K562 (cell line): Measurements from ENCODE around the gene DCTN2. TPM values are rescaled to one million over a fixed set of nuclear protein-coding genes. Genes with fewer than 3 reads are reported as not detected.

Source experiments
- EP400 ChIP-seq: fragments of 450-650 bp; IDR thresholded peaks from 2 replicates; pipeline ENCODE4 v1.6.1; 2017; ENCODE audit warnings: antibody characterized with exemption, mild to moderate bottlenecking, moderate library complexity
- GATAD2B ChIP-seq: fragments of 450-650 bp; IDR thresholded peaks from 2 replicates; pipeline ENCODE4 v1.6.1; 2017; ENCODE audit warnings: mild to moderate bottlenecking, borderline replicate concordance
- KAT2B ChIP-seq: IDR thresholded peaks from one replicate; pipeline ENCODE4 v1.6.1; 2012; ENCODE audit warnings: low read depth, mild to moderate bottlenecking, control low read depth, inconsistent platforms, low read length, moderate library complexity
- MTA3 ChIP-seq: fragments of 450-650 bp; formaldehyde crosslinking; IDR thresholded peaks from 2 replicates; pipeline ENCODE4 v1.6.1; 2017; ENCODE audit warnings: mild to moderate bottlenecking, borderline replicate concordance
- POLR2AphosphoS5 ChIP-seq: IDR thresholded peaks from 2 replicates; pipeline ENCODE4 v1.6.1; 2011; ENCODE audit warnings: mild to moderate bottlenecking, low read depth, low read length, moderate library complexity; ENCODE audit not compliant: control insufficient read depth, insufficient read depth
- POLR2B ChIP-seq: fragments of 450-650 bp; IDR thresholded peaks from 2 replicates; pipeline ENCODE4 v1.6.1; 2018; ENCODE audit warnings: low read depth; ENCODE audit not compliant: partially characterized antibody
- SP2 ChIP-seq: IDR thresholded peaks from 2 replicates; pipeline ENCODE4 v1.6.1; 2011; ENCODE audit warnings: mild to moderate bottlenecking, low read depth, low read length, moderate library complexity; ENCODE audit not compliant: poor library complexity, severe bottlenecking; ENCODE audit errors: extremely low read depth
- TOE1 ChIP-seq, 2 experiments: fragments of 450-650 bp in 1 of 2; sonication (generic) in 1 of 2; formaldehyde crosslinking in 1 of 2; IDR thresholded peaks; 2 replicates each; pipeline versions ENCODE4 v1.7.1 to v1.8.0; 2016 to 2022; ENCODE audit warnings: borderline replicate concordance in 2 of 2, mild to moderate bottlenecking in 2 of 2, antibody characterized with exemption in 1 of 2, inconsistent platforms in 1 of 2, low read depth in 1 of 2, missing genetic modification reagents in 1 of 2, moderate library complexity in 1 of 2
- polyA plus RNA-seq, 8 experiments: library from polyadenylated mRNA; depleted of rRNA in 4 of 8; stranded (reverse) in 5 of 8; unstranded in 3 of 8; fragments of >200 nt; fragmentation: Nextera tagmentation in 2 of 8; fragmentation: Illumina TruSeq in 1 of 8; extraction: Ambion mirVana in 2 of 8; extraction: Trizol in 1 of 8; gene quantifications; 2 replicates each; pipeline versions ENCODE4 v1.2.1 to v1.2.3, GENCODE V29; 2011 to 2014; ENCODE audit warnings: inconsistent platforms in 1 of 8, missing spikeins in 1 of 8
- total RNA-seq, 7 experiments: library from RNA; depleted of rRNA in 6 of 7; stranded (reverse); fragments of >200 nt in 6 of 7; fragmentation: Illumina TruSeq in 2 of 7; extraction: Trizol in 2 of 7; gene quantifications; 2 replicates each; pipeline versions ENCODE4 v1.2.1 to v1.2.3, GENCODE V29; 2011 to 2021; ENCODE audit warnings: low replicate concordance in 1 of 7
- TF ChIP-seq, protein P1 (sequence below), 2 experiments: fragments of 450-650 bp in 1 of 2; sonication (generic) in 1 of 2; formaldehyde crosslinking in 1 of 2; IDR thresholded peaks; 2 replicates each; pipeline versions ENCODE4 v1.7.1 to v1.9.0; 2016 to 2022; ENCODE audit warnings: inconsistent platforms in 1 of 2, mild to moderate bottlenecking in 1 of 2, missing genetic modification reagents in 1 of 2
- TF ChIP-seq, protein P2 (sequence below): fragments of 250-450 bp; sonication (Bioruptor Pico); IDR thresholded peaks from 2 replicates; pipeline ENCODE4 v1.5.0; 2021
- TF ChIP-seq, protein P3 (sequence below): fragments of 250-450 bp; sonication (Bioruptor Pico); IDR thresholded peaks from 2 replicates; pipeline ENCODE4 v1.4.0; 2020; ENCODE audit warnings: borderline replicate concordance

DCTN2 gene
- total and polyA plus RNA-seq, 9 of the 15 experiments (the other 6 are each of a cell fraction or from before 2014, with no cell fraction given): 43.6 to 270 (median 125) TPM

DNA sequence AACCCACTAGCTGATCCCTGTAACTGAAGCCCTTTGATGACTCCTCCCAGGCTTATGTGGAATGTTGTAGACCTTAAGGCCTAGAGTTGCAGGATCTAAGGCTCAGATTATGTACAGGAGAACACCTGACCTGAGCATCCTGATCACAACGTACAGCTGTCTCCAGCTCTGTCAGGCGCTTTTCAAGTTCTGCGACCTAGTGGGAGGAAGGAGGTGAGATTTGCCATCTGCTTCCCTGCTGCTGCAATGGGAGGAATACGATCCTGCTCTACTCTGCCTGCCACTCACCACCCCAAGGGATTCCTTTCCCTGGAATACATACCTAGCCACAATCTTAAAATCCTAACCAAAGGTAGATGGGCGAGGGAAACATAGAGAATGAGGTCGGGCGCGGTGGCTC, 13.9 kb downstream of the DCTN2 start (continued):
- TF ChIP-seq, protein P1, sequence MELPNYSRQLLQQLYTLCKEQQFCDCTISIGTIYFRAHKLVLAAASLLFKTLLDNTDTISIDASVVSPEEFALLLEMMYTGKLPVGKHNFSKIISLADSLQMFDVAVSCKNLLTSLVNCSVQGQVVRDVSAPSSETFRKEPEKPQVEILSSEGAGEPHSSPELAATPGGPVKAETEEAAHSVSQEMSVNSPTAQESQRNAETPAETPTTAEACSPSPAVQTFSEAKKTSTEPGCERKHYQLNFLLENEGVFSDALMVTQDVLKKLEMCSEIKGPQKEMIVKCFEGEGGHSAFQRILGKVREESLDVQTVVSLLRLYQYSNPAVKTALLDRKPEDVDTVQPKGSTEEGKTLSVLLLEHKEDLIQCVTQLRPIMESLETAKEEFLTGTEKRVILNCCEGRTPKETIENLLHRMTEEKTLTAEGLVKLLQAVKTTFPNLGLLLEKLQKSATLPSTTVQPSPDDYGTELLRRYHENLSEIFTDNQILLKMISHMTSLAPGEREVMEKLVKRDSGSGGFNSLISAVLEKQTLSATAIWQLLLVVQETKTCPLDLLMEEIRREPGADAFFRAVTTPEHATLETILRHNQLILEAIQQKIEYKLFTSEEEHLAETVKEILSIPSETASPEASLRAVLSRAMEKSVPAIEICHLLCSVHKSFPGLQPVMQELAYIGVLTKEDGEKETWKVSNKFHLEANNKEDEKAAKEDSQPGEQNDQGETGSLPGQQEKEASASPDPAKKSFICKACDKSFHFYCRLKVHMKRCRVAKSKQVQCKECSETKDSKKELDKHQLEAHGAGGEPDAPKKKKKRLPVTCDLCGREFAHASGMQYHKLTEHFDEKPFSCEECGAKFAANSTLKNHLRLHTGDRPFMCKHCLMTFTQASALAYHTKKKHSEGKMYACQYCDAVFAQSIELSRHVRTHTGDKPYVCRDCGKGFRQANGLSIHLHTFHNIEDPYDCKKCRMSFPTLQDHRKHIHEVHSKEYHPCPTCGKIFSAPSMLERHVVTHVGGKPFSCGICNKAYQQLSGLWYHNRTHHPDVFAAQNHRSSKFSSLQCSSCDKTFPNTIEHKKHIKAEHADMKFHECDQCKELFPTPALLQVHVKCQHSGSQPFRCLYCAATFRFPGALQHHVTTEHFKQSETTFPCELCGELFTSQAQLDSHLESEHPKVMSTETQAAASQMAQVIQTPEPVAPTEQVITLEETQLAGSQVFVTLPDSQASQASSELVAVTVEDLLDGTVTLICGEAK (IDR thresholded peaks at IDR 0.05): no peak
- TF ChIP-seq, protein P1 (CRISPR knock-in tag; IDR thresholded peaks at IDR 0.05): no peak
- TF ChIP-seq, protein P2, sequence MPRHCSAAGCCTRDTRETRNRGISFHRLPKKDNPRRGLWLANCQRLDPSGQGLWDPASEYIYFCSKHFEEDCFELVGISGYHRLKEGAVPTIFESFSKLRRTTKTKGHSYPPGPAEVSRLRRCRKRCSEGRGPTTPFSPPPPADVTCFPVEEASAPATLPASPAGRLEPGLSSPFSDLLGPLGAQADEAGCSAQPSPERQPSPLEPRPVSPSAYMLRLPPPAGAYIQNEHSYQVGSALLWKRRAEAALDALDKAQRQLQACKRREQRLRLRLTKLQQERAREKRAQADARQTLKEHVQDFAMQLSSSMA (CRISPR knock-in tag): no peak
- TF ChIP-seq TOE1 (IDR thresholded peaks at IDR 0.05; ENCODE audit: borderline replicate concordance) (no peak), TOE1 (CRISPR knock-in tag; IDR thresholded peaks at IDR 0.05; ENCODE audit: borderline replicate concordance, low read depth) (no peak), KAT2B (no peak), SP2 (no peak), EP400 (no peak), GATAD2B (no peak), POLR2AphosphoS5 (no peak), MTA3 (no peak), POLR2B (no peak)
- TF ChIP-seq, protein P3, sequence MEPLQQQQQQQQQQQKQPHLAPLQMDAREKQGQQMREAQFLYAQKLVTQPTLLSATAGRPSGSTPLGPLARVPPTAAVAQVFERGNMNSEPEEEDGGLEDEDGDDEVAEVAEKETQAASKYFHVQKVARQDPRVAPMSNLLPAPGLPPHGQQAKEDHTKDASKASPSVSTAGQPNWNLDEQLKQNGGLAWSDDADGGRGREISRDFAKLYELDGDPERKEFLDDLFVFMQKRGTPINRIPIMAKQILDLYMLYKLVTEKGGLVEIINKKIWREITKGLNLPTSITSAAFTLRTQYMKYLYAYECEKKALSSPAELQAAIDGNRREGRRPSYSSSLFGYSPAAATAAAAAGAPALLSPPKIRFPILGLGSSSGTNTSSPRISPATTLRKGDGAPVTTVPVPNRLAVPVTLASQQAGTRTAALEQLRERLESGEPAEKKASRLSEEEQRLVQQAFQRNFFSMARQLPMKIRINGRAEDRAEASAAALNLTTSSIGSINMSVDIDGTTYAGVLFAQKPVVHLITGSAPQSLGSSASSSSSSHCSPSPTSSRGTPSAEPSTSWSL (CRISPR knock-in tag): no peak
- TF ChIP-seq, all 486 proteins: peak for 0
